ENCODE results near the gene EFHD1. TPM values are rescaled to one million over a fixed set of nuclear protein-coding genes. Genes with fewer than 3 reads are reported as not detected.

Gene EFHD1
- total RNA-seq, 4 donors from 2014 or later = 6.0 to 56.9 (median 25.8) TPM

DNA sequence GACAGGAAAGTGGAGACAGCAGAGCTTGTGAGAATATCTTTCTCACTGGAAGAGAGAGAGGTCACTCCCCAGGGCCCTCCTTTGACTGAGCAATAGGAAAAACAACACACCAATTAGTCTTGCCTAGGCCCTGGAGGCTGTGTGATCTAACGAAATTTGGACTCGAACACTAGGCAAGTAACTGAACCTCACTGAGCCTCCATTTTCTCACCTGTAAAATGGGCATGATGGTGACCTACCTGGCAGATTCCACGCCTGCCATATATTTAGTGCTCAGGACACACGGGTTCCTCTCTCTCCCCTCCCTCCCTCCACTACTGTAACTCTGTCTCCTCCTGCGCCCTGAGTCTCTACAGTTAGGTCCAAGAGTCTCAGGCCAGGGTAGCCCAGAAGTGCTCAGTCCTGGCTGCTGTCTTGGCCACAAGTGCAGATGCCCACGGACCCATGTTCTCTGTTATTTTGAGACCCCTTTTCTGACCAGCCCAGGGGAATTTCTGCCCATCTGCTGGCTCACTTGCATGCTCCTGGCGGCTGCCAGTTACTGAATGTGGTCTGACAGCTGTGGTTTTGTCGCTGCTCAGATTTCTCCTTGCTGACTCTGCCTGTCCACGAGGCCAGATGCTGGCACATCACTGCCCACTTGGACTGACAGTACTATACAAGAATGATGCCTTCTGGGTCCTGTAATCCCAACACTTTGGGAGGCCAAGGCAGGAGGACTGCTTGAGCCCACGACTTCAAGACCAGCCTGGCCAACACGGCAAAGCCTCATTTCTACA lies 54.2 kb downstream of the EFHD1 start:
- TF ChIP-seq, protein P1, sequence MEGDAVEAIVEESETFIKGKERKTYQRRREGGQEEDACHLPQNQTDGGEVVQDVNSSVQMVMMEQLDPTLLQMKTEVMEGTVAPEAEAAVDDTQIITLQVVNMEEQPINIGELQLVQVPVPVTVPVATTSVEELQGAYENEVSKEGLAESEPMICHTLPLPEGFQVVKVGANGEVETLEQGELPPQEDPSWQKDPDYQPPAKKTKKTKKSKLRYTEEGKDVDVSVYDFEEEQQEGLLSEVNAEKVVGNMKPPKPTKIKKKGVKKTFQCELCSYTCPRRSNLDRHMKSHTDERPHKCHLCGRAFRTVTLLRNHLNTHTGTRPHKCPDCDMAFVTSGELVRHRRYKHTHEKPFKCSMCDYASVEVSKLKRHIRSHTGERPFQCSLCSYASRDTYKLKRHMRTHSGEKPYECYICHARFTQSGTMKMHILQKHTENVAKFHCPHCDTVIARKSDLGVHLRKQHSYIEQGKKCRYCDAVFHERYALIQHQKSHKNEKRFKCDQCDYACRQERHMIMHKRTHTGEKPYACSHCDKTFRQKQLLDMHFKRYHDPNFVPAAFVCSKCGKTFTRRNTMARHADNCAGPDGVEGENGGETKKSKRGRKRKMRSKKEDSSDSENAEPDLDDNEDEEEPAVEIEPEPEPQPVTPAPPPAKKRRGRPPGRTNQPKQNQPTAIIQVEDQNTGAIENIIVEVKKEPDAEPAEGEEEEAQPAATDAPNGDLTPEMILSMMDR (IDR thresholded peaks at IDR 0.05; ENCODE audit: low read depth) = no peak

DNA sequence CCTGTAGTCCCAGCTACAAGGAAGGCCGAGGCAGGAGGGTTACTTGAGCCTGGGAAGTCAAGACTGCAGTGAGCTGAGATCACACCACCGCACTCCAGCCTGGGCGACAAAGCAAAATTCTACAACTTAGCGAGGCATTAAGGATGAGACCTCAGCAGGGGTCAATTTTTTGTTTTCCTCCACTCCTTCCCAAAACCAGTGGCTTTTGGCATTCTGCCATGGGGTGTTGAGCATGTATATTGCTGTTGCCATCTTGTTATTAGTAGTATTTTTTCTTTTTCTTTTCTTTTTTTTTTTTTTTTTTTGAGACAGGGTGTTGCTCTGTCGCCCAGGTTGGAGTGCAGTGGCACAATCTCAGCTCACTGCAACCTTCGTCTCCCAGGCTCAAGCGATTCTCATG lies 54.8 kb downstream of the EFHD1 start:
- TF ChIP-seq, protein P1 (IDR thresholded peaks at IDR 0.05; ENCODE audit: low read depth) = no peak

DNA sequence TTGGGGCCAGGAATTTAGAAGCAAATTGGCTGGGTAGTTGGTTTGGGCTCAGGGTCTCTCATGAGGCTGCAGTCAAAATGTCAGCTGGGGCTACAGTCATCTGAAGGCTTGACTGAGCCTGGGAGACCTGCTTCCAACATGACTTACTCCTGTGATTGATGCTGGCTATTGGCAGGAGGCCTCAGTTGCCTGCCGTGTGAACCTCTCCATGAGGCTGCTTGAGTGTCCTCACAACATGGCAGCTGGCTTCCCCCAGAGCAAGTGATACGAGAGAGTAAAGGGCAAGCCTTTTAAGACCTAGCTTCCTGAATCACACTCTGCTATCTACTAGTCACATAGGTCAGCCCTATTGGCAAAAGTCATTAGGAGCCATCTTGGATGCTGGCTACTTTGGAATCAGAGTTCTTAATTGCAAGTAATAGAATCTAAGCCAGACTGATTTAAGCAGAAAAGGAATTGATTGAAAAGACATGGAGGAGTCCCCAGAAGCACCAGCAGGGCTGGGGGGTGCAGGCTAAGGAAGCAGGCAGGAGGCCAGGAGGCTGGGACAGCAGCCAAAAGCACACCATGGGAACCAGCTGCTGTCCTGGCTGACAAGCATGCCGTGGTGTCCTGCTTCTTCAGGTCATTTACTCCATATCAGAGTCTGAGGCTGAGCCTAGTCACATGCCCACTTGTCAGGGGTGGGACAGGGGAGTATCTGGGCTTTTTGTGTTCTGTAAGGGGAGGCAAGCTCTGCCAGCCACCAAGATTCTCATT lies 55.9 kb downstream of the EFHD1 start:
- TF ChIP-seq, protein P1 (IDR thresholded peaks at IDR 0.05; ENCODE audit: low read depth) = no peak

DNA sequence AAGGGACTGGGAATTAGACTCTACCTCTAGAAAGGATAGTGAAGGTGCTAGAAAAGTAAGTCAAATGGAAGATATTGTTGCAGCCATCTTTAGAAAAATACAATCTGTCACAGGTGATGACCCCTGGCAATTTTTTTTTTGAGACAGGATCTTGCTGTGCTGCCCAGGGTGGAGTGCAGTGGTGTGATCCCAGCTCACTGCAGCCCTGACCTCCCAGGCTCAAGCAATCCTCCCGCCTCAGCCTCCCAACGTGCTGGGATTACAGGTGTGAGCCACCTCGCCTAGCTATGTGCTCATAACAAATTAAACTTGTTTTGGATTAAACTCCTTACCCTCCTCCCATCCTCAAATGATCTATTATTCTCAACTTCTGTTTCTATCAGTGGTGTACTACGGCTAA lies 59.9 kb downstream of the EFHD1 start:
- TF ChIP-seq, protein P1 (IDR thresholded peaks at IDR 0.05; ENCODE audit: low read depth) = no peak

DNA sequence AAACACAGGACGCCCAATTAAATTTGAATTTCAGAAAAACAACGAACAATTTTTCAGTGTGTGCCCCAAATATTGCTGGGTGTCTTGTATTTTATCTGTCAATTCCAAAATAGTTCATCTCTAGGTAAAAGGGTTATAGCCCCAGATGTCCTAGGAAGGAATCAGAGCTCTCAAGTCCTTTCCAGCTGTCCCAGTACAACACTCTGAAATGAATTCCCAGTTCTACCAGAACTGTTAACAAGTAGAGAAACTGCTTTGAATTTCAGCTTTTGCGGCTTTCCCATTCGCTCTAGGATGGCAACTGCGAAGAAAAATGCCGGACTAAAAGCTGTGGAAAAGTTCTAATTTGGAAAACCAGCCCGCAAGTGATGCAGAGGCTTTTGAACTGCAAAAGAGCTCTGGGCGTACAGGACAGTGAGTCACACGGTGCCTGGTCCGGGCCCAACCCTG lies 63.2 kb downstream of the EFHD1 start:
- TF ChIP-seq, protein P1 (IDR thresholded peaks at IDR 0.05; ENCODE audit: low read depth) = no peak

DNA sequence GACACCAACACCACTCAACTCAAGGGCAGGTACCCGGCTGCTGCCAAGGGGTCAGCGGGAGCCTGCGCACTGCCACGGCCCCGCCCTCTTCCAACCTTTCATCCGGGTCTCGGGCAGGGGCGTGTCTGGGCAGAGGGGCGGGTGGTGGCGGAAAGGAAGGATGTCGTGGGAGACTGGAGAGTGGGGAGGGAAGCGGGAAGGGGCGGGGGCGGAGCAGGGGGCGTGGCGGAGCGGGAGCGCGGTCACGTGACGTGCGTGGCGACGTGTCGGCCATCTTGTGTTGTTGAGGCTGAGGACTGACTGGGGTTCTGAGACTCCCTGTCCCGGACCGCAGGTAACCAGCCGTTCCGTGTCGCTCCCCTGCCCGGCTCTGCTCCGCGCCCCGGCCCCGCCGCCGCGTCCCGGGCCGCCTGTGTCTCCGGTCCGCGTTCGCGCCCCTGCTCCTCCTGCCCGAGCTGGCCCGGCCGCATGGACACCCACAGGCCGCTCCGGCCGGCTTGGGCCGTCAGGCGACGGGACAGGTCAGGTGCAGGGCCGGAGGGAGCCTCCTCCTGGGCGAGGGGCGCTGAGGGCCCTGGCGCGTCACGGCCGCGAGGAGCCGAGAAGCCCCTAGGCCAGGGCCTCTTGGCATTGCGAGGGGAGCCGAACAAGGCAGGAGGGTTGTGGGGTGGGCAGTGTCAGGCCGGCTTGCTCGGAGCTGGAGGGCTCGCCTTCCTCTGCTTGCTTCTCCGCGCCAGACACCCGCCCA lies 63.8 kb downstream of the EFHD1 start, which contains the start of gene GIGYF2:
Gene GIGYF2 (plus strand): TSS at position 273 of the 748 bp plus-strand sequence. CDS start 37,867 bp downstream, outside the sequence.
- TF ChIP-seq, protein P1 (IDR thresholded peaks at IDR 0.05; ENCODE audit: low read depth) = no peak

DNA sequence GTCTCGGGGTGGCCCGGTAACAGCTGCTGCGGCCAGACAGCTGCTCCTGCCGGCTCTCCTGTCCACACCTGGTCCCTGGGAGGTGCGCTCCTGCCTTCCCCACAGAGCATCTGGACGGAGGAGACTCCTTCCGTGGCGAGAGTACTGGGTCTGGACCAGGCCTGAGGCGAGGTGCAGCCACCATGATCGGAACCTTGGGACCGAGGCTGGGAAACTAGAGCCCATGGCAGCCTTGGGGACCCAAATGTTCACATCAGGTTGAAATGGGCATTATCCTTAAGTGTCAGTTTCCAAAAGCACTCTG lies 64.4 kb downstream of the EFHD1 start:
- TF ChIP-seq, protein P1 (IDR thresholded peaks at IDR 0.05; ENCODE audit: low read depth) = no peak
